IMR-90 (cell line): Measurements from ENCODE around the gene LPCAT2. TPM values are rescaled to one million over a fixed set of nuclear protein-coding genes. Genes with fewer than 3 reads are reported as not detected.

Source experiments
- ATAC-seq: fragments of 200-7000 bp; cut with Tn5 transposase; 2 replicates; pipeline ENCODE4 v1.9.1; 2020; ENCODE audit warnings: low read depth, mild to moderate bottlenecking, moderate library complexity
- BruUV-seq: library from RNA; stranded (reverse); fragments of 400-500 nt; replicated peaks from 2 replicates; lab custom pipeline; 2021; lab: Mats Ljungman, UMichigan
- CTCF ChIA-PET: fragments of 300-600 bp; formaldehyde crosslinking; extraction: SDS; loops from one replicate; lab custom pipeline; 2021; ENCODE audit warnings: antibody characterized with exemption; lab: Yijun Ruan, JAX
- POLR2A ChIA-PET: fragments of 300-600 bp; sonication (Branson Sonifier 250); formaldehyde crosslinking; loops from one replicate; lab custom pipeline; 2022; ENCODE audit warnings: antibody characterized with exemption; ENCODE audit not compliant: unreplicated experiment; lab: Charles Lee
- DNase-seq: peaks from one replicate; pipeline ENCODE4 v3.0.0; 2013
- H2AFZ ChIP-seq: replicated peaks from 2 replicates; pipeline ENCODE3; 2013; ENCODE audit warnings: low read length, mild to moderate bottlenecking; ENCODE audit not compliant: poor library complexity
- H2AK5ac ChIP-seq: 2 replicates; pipeline ENCODE4 v1.6.1; 2013; ENCODE audit warnings: low read depth, low read length, inconsistent platforms
- H2AK9ac ChIP-seq: replicated peaks from 2 replicates; pipeline ENCODE3; 2013; ENCODE audit warnings: mild to moderate bottlenecking, low read depth, low read length, moderate library complexity; ENCODE audit not compliant: poor library complexity
- H2BK120ac ChIP-seq: 2 replicates; pipeline ENCODE4 v1.6.1; 2013; ENCODE audit warnings: low read depth, low read length, inconsistent platforms
- H2BK15ac ChIP-seq: 3 replicates; pipeline ENCODE4 v1.6.1; 2013; ENCODE audit warnings: low read depth, low read length, inconsistent platforms
- H2BK20ac ChIP-seq: 2 replicates; pipeline ENCODE4 v1.6.1; 2013; ENCODE audit warnings: low read depth, mild to moderate bottlenecking, inconsistent platforms, low read length, moderate library complexity
- H2BK5ac ChIP-seq: 2 replicates; pipeline ENCODE4 v1.6.1; 2013; ENCODE audit warnings: mild to moderate bottlenecking, low read depth, low read length, inconsistent platforms; ENCODE audit not compliant: poor library complexity, severe bottlenecking
- H3K14ac ChIP-seq: replicated peaks from 2 replicates; pipeline ENCODE4 v1.6.1; 2013; ENCODE audit warnings: low read depth, low read length, inconsistent platforms
- H3K18ac ChIP-seq: 2 replicates; pipeline ENCODE4 v1.6.1; 2013; ENCODE audit warnings: low read depth, low read length, control low read depth
- H3K23ac ChIP-seq: 2 replicates; pipeline ENCODE4 v1.6.1; 2013; ENCODE audit warnings: low read depth, low read length, inconsistent platforms
- H3K27ac ChIP-seq: 2 replicates; pipeline ENCODE4 v1.5.1; 2013; ENCODE audit warnings: mild to moderate bottlenecking, control low read depth, low read length; ENCODE audit not compliant: insufficient read depth
- H3K27me3 ChIP-seq: 2 replicates; pipeline ENCODE4 v1.6.1; 2013; ENCODE audit warnings: low read length; ENCODE audit not compliant: control insufficient read depth, insufficient read depth
- H3K36me3 ChIP-seq: 2 replicates; pipeline ENCODE4 v1.6.1; 2013; ENCODE audit warnings: low read length, mixed read lengths; ENCODE audit not compliant: control insufficient read depth, insufficient read depth
- H3K4ac ChIP-seq: 2 replicates; pipeline ENCODE4 v1.6.1; 2013; ENCODE audit warnings: low read depth, low read length, inconsistent platforms
- H3K4me1 ChIP-seq: 2 replicates; pipeline ENCODE4 v1.6.1; 2013; ENCODE audit warnings: low read length, mixed read lengths; ENCODE audit not compliant: control insufficient read depth, insufficient read depth
- H3K4me2 ChIP-seq: 2 replicates; pipeline ENCODE4 v1.6.1; 2013; ENCODE audit warnings: low read depth, mild to moderate bottlenecking, control low read depth, low read length, moderate library complexity
- H3K4me3 ChIP-seq: 2 replicates; pipeline ENCODE4 v1.5.1; 2013; ENCODE audit warnings: low read depth, mild to moderate bottlenecking, control low read depth, low read length, moderate library complexity; ENCODE audit not compliant: insufficient read depth
- H3K56ac ChIP-seq: 2 replicates; pipeline ENCODE4 v1.6.1; 2013; ENCODE audit warnings: low read length, inconsistent platforms; ENCODE audit not compliant: insufficient read depth; ENCODE audit errors: extremely low read depth
- H3K79me1 ChIP-seq, 2 experiments: 2 replicates each; pipeline ENCODE4 v1.6.1; 2013; ENCODE audit warnings: low read length in 2 of 2, inconsistent platforms in 1 of 2, low read depth in 1 of 2
- H3K9ac ChIP-seq: 2 replicates; pipeline ENCODE4 v1.6.1; 2013; ENCODE audit warnings: low read depth, low read length, control low read depth
- H3K9me1 ChIP-seq: 2 replicates; pipeline ENCODE4 v1.6.1; 2013; ENCODE audit warnings: low read length, inconsistent platforms; ENCODE audit not compliant: insufficient read depth
- H3K9me3 ChIP-seq: 2 replicates; pipeline ENCODE4 v1.6.1; 2013; ENCODE audit warnings: low read length; ENCODE audit not compliant: control insufficient read depth, insufficient read depth
- H4K20me1 ChIP-seq: 2 replicates; pipeline ENCODE4 v1.6.1; 2013; ENCODE audit warnings: low read length, inconsistent platforms; ENCODE audit not compliant: insufficient read depth
- H4K5ac ChIP-seq: 2 replicates; pipeline ENCODE4 v1.6.1; 2013; ENCODE audit warnings: mild to moderate bottlenecking, low read depth, low read length, control low read depth
- H4K8ac ChIP-seq, 2 experiments: 2 replicates each; pipeline ENCODE4 v1.6.1; 2013; ENCODE audit warnings: low read depth in 2 of 2, low read length in 2 of 2, control low read depth in 1 of 2, inconsistent platforms in 1 of 2
- H4K91ac ChIP-seq: 2 replicates; pipeline ENCODE4 v1.6.1; 2013; ENCODE audit warnings: low read depth, low read length, inconsistent platforms; ENCODE audit not compliant: insufficient read depth
- BHLHE40 ChIP-seq: fragments of 150-350 bp; IDR thresholded peaks from 2 replicates; pipeline ENCODE4 v1.6.1; 2016; ENCODE audit warnings: mild to moderate bottlenecking, low read depth, low read length
- CEBPB ChIP-seq: IDR thresholded peaks from 2 replicates; pipeline ENCODE4 v1.6.1; 2012; ENCODE audit warnings: low read depth, low read length, improper control_type of control experiment
- CHD1 ChIP-seq: IDR thresholded peaks from 2 replicates; pipeline ENCODE4 v1.6.1; 2012; ENCODE audit warnings: low read depth, low read length, improper control_type of control experiment
- FOS ChIP-seq: fragments of 150-350 bp; IDR thresholded peaks from 2 replicates; pipeline ENCODE4 v1.6.1; 2016; ENCODE audit warnings: low read depth, low read length
- MAFK ChIP-seq: IDR thresholded peaks from 2 replicates; pipeline ENCODE4 v1.6.1; 2012; ENCODE audit warnings: low read depth, low read length, improper control_type of control experiment
- MAZ ChIP-seq: IDR thresholded peaks from 2 replicates; pipeline ENCODE4 v1.6.1; 2012; ENCODE audit warnings: low read depth, mild to moderate bottlenecking, low read length, improper control_type of control experiment, moderate library complexity, borderline replicate concordance
- NFE2L2 ChIP-seq: fragments of 150-350 bp; IDR thresholded peaks from 2 replicates; pipeline ENCODE4 v1.6.1; 2016; ENCODE audit warnings: low read depth, mild to moderate bottlenecking, low read length
- RAD21 ChIP-seq: IDR thresholded peaks from 2 replicates; pipeline ENCODE4 v1.6.1; 2012; ENCODE audit warnings: low read length, improper control_type of control experiment
- RCOR1 ChIP-seq: IDR thresholded peaks from 2 replicates; pipeline ENCODE4 v1.6.1; 2012; ENCODE audit warnings: mild to moderate bottlenecking, low read length, improper control_type of control experiment; ENCODE audit not compliant: insufficient replicate concordance
- RFX5 ChIP-seq: IDR thresholded peaks from 2 replicates; pipeline ENCODE4 v1.8.0; 2012; ENCODE audit warnings: low read depth, mild to moderate bottlenecking, low read length, moderate library complexity
- SMC3 ChIP-seq: fragments of 150-350 bp; IDR thresholded peaks from 2 replicates; pipeline ENCODE4 v1.6.1; 2016; ENCODE audit warnings: low read depth, mild to moderate bottlenecking, antibody characterized with exemption, low read length, moderate library complexity
- WGBS, 2 experiments: methylation state at CpG; one replicate each; pipeline versions ENCODE4 v1.1.5 to v1.1.7; 2013; ENCODE audit warnings: missing lambda C conversion rate in 2 of 2; ENCODE audit not compliant: insufficient read length in 1 of 2; ENCODE audit errors: extremely low coverage in 2 of 2; 5-methylcytosine and 5-hydroxymethylcytosine counted together
- dilution Hi-C: fragments of 300-500 bp; cut with HindIII; formaldehyde crosslinking; loops from one replicate; pipeline ENCODE4 v1.14.3; 2018; ENCODE audit warnings: low sequenced_read_pairs; ENCODE audit not compliant: unreplicated experiment
- in situ Hi-C: fragments of 300-500 bp; cut with MboI; formaldehyde crosslinking; loops from 3 replicates; pipeline ENCODE4 v1.14.3; 2019; ENCODE audit warnings: low sequenced_read_pairs, inconsistent platforms, mixed read lengths
- intact Hi-C: fragments of 100-400 bp; cut with micrococcal nuclease; formaldehyde crosslinking; loops from 2 replicates; pipeline ENCODE4 v1.10.0; 2022
- polyA plus RNA-seq, 3 experiments: library from polyadenylated mRNA; depleted of rRNA; stranded (reverse); fragments of >200 nt; gene quantifications; 2 replicates each; pipeline ENCODE4 v1.2.3, GENCODE V29; 2012; ENCODE audit warnings: low replicate concordance in 1 of 3
- total RNA-seq: library from RNA; depleted of rRNA; stranded (reverse); fragments of >200 nt; gene quantifications from 2 replicates; pipeline ENCODE4 v1.2.3, GENCODE V29; 2012
- TF ChIP-seq, protein P1 (sequence below): conservative IDR thresholded peaks from 2 replicates; pipeline ENCODE4 v1.5.1; 2012; ENCODE audit warnings: mild to moderate bottlenecking, low read depth, low read length, improper control_type of control experiment
- TF ChIP-seq, protein P2 (sequence below): fragments of 150-350 bp; IDR thresholded peaks from 2 replicates; pipeline ENCODE4 v1.6.1; 2017; ENCODE audit warnings: mild to moderate bottlenecking, antibody characterized with exemption, low read length, low read depth

LPCAT2 gene
- total and polyA plus RNA-seq, 2 of the 4 experiments (the other 2 are of a cell fraction) = 8.6 to 8.7 TPM

DNA sequence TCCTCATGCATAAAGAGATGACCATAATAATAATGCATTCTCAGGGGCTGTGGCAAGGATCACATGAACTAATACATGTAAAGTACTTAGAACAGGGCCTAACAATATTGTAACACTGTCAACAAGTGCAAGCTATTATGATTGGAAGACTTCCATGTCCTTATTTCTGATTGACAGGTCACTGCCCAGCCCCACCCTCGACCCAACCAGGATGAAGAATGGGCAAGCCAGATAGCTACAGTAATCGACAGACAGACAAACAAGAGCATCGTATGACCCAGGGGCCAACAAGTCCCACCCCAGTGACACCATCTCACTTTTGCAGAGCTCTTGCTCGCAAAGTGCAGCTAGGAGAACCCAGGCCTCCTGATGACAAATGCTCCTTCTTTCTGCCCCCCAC is 44.5 kb upstream of the LPCAT2 start:
- Histone ChIP-seq H2AK9ac (no peak overlapping the region), H3K9me3 (no peaks in the 10 kb centered on the region), H3K56ac (no peak overlapping the region), H4K20me1 (no peaks in the 10 kb centered on the region), H3K14ac (no peak overlapping the region), H4K8ac (no peak overlapping the region), H2BK5ac (no peak overlapping the region), H3K27me3 (peaks cover 17% of the 10 kb centered on the region), H3K4me1 (no peaks in the 10 kb centered on the region), H3K79me1 (no peaks in the 10 kb centered on the region), H3K9ac (no peak overlapping the region), H2AFZ (no peak overlapping the region), H3K4me3 (no peak overlapping the region), H2BK120ac (no peak overlapping the region), H3K36me3 (no peaks in the 10 kb centered on the region), H2BK15ac (no peak overlapping the region), H3K9me1 (no peaks in the 10 kb centered on the region), H3K27ac (no peak overlapping the region), H3K18ac (no peak overlapping the region), H3K4ac (no peak overlapping the region), H3K4me2 (no peak overlapping the region), H4K91ac (no peak overlapping the region), H2BK20ac (no peak overlapping the region), H3K23ac (no peak overlapping the region), H2AK5ac (no peak overlapping the region), H4K5ac (no peak overlapping the region)
- ATAC-seq = no peak
- no CpG with 5 or more reads among the region's 4 CpGs for WGBS, 2 experiments
- TF ChIP-seq SMC3 (no peak), FOS (no peak), RAD21 (no peak), NFE2L2 (no peak), MAZ (no peak), RCOR1 (no peak), MAFK (no peak), CHD1 (no peak), CEBPB (no peak), RFX5 (no peak), BHLHE40 (no peak)
- TF ChIP-seq, protein P1, sequence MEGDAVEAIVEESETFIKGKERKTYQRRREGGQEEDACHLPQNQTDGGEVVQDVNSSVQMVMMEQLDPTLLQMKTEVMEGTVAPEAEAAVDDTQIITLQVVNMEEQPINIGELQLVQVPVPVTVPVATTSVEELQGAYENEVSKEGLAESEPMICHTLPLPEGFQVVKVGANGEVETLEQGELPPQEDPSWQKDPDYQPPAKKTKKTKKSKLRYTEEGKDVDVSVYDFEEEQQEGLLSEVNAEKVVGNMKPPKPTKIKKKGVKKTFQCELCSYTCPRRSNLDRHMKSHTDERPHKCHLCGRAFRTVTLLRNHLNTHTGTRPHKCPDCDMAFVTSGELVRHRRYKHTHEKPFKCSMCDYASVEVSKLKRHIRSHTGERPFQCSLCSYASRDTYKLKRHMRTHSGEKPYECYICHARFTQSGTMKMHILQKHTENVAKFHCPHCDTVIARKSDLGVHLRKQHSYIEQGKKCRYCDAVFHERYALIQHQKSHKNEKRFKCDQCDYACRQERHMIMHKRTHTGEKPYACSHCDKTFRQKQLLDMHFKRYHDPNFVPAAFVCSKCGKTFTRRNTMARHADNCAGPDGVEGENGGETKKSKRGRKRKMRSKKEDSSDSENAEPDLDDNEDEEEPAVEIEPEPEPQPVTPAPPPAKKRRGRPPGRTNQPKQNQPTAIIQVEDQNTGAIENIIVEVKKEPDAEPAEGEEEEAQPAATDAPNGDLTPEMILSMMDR = no peak
- TF ChIP-seq, protein P2, sequence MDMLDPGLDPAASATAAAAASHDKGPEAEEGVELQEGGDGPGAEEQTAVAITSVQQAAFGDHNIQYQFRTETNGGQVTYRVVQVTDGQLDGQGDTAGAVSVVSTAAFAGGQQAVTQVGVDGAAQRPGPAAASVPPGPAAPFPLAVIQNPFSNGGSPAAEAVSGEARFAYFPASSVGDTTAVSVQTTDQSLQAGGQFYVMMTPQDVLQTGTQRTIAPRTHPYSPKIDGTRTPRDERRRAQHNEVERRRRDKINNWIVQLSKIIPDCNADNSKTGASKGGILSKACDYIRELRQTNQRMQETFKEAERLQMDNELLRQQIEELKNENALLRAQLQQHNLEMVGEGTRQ = no peak
- in situ Hi-C loops = loop anchor here (10.0 to 25.0 kb wide), 3 partner anchors 180 to 848 kb away; no protein-coding TSS in a partner anchor
- POLR2A ChIA-PET = no interaction called here
- dilution Hi-C loops = no loop called here
- no peak for DNase-seq
- no TSS peak for BruUV-seq
- intact Hi-C loops = loop anchor here (1.0 to 5.0 kb wide), 5 partner anchors 30 to 1914 kb away; no protein-coding TSS in a partner anchor
- CTCF ChIA-PET = interaction anchor here (0.6 to 2.9 kb wide), 33 partner anchors 11 to 1913 kb away, joined by 3 to 26 read pairs (median 4); no protein-coding TSS in a partner anchor
